SKM-1 (cell line): Measurements from ENCODE around the gene SH2B2.
A peak's percentile ranks its signal among the peaks of the same experiment; 100 is the strongest.
"Not testable (repeated sequence)": the region's sequence is repeated elsewhere in the genome, so short reads cannot be mapped to it uniquely, and the experiment has no call there.

Experiments used
- DNase-seq: peaks from one replicate; lab custom pipeline; 2025; ENCODE audit not compliant: unreplicated experiment; lab: John Stamatoyannopoulos, UW

The SH2B2 gene

DNA sequence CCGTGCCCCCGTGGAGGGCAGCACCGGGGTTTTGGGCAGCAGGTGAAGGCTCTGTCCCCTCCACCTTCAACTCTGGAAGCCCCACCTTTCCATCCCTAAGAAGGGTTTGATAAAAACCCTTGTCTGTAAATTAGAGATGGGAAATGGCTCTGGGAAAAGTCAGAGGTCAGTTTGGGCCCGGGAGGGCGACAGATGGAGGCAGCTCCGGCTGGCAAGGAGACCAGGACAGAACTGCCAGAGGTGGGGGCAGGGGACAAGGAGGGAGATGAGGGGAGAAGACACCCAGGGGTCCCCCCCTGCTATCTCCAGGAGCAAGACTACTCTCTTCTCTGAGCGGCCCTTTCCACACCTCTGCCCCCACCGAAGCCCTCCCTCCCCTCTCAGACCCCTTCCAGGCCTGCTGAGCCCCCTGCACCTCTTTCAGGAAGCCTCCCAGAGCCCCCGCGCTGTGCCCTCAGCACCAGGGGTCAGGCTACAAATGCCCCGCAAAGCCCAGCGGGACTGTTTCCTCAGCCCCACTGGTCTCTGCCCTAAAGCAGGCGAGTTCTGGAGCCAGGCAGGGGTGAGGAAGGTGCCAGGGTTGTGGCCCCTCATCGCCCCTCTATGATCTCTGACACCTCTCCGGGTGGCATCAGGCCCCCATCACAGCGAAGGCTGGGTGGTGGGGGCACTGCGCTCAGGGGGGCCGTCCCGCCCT is 980 bp upstream of the SH2B2 start:
- DNase-seq = no peak

DNA sequence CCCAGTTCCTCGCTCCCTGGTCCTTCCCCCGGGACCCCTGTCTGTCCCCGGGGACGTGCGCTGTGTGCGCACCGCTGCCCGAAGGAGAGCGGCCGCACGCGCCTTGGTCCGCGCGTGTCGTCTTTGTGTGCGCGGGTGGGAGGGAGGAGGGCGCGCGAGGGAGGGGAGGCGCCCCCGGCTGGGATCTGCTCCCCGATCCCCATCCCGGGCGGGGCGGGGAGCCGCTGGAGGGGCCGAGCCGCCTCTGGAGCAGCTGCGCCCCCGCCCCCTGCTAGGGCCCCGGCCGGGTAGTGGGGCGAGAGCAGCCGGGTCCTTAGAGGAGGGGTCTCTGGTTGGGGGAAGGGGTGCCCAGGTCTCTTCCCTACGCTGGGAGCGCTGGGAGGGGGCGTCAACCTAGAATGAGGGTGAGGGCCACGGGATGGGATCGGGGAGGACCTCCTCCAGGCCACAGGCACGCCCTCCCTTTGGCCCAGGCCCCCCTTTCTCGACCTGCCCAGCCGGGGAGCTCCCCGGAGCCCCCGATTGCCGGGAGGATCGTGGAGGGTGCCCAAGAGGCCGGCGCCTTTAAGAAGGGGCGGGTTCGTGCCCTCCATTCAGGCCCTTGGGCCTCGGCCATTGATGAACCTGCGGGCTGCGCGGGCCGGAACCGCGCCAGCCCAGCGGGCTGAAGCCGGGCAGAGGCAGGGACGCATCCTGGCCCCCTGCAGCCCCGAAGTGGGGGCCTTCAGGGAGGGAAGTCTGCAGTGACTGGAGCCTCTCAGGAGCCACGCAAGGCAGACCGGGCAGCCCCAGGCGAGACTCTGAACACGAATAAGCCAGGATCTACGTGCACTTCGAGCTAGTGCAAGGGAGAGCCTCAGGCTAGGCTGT is 678 bp downstream of the SH2B2 start:
- DNase-seq = no peak

DNA sequence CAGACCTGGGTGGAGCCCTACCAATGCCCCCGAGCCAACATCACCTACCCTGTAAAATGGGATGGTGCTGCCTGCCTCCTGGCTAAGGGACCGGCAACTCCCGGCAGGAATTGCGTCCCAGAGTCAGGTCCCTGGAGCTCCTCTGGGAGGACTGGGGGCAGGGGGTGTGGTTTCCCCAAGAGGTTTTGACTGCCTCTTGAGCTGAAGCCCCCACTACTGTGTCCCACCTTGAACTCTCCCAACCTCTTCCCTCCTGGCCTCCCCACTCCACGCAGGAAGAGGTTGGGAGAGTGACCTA is 1.3 kb downstream of the SH2B2 start:
- no peak for DNase-seq

DNA sequence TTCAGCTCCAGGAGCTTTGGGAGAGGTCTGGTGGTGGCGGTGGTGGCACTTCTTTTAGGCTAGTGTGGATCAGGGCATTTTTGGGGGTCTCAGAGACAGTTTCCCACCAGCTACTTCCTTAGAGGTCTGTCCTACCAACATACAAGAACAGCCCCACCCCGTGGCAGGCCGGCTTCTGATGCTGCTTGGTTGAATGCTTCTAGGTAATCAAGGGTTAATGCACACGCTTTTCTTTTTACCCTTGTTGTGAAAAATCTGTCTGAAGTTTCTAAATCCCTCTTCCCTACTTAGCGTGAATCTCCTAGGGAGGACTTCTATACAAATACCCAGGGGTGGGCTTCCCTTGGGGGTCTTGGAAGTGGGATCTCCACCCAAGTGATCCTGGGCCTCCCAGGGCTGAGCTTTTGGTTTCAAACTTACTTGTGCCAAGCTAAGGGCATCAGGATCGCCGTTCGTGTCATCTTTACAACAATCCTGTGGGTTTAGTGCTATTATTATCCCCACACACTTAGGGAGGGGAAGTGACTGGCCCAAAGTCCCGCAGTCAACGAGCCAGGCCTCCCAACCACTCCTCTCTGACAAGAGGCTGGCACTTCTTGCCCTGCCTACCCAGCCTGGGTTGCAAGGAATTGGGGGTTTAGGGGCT is 1.7 kb downstream of the SH2B2 start:
- peak; percentile 40 for DNase-seq

DNA sequence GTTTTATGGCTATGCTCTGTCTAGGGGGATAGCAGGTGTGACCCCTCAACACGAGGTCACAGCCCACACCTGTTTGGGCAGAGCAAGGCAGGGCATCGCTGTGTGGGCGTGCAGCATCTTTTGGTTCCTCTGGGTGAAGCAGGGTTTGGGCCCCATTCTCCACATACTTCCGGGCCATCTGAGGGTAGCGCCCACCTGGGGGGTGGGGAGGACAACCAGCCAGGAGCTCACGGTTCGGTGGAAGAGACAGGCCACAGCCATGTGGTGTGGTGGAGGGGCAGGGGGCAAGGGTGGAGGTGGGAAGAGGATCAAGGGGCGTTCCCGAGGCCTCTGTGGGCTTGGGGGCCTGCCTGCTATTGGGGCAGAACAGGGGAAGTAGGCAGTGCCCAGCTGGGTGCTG is 2.4 kb downstream of the SH2B2 start:
- no peak for DNase-seq

DNA sequence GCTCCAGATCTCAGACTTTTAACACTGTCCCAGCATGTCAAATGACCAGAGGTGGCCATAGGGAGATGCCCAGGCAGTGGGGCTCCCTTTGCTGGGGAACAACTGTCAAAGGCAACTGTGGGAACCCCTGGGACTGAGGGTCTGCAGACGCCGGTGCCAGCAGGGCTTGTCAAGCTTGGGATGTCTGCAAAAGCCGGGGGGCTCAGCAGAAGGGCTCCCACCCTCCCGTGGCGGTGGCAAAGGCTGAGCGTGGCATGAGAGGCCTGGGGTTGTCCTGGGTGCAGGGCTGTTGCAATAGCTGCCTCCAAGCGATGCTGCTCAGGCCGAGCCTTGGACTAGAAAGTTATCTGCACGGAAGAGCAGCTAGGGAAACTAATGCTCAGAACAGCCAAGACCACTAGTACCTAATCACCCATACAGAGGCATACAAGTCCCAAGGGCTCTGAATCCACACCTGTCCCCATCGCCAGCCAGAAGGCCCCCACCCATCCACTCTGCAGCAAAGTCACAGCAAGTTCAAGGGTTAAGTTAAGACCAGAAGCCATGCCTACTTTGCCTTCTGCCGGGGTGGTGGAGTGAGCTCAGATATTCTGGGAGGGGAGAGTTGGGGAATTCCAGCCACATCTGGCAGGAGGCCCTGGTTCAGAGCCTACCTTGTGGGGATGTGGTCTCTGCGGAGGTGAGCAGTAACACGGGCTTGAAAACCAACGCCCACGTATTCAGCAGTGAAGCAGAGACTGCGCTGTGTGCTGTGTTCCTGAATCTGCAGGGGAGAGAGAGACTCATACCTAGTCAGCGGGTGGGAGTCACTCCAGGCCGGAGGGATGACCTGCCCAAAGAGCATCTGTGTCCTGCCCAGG is 4.6 kb downstream of the SH2B2 start:
- DNase-seq = no peak

DNA sequence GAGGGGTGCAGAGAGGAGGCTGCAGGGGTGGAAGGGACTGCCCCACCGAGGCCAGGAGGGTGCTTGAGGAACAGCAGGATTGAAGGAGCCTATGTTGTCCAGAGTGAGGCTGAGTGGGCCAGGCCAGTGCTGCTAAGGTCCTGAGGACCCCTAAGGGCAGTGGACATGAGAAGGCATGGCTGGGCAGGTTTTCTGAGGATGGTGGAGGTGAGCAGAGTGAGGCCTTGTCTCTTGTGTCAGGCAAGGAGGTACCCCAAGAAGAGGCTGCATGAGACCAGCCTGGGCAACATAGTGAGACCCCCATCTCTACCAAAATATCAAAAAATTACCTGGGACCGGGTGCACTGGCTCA is 5.2 kb downstream of the SH2B2 start:
- no peak for DNase-seq

DNA sequence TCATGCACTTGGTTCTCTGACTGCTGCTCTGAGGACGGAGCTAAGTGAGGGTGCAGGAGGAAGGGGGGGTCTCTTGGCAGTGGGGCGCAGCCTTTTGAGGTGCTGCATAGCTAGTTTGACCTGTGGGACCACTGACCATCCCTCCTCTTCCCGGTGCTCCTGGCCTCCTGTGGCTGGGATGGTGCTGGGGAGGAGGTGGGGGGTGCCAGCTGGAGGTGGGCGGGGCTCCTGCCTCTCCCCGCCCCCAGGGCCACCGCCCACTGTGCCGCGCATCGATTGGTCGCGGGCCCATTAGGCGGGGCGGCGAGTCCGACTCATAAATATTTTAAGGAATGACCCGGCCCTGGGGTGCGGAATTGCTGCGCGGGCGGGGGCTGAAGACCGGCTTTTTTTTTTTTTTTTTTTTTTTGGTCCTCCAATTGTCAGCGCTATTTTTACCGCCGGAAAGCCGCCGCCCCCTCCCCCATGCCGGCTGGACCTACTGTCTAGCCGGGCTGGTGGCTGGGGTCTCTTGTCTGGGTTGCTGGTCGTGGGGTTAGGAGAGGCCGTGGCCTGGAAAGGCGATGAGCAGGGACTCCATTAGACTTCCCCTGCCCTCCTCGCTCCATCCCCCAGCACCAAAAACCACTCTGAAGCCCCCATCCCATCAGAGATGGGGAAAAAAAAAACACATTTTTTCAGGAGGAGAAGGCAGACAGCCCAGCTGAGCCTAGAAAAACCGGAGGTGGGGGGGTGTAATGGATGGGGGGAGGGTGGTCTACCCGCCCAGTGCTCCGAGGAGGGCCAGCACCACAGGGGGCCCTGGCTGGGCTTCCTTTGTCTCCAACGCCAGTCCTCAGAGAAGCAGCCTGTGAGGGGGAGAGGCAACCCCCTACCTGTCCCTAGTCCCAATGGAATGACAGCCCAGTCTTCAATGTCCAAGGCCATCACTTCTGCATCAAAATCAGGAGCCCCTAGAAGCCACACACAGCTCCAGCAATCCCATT is 6.4 kb downstream of the SH2B2 start:
- DNase-seq = no peak

DNA sequence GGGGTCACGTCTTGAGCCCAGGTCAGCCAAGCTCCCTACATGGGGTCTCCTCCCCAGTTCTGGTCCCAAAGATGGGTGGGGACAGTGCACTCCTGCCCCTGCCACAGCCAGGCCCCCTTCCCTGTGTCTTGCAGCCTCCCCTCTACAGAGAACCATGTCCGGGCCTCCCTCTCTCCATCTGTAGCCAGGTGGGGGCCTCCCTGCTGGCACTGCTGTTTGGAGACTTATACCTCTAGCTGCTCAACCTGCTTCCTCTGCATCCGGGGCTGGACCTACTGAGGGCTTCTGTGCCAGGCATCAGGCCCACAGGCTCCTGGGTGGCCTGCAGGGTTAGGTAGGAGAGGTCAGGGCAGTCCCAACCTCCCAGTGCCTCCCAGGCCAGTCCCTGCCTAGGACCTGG is 7.9 kb downstream of the SH2B2 start:
- no peak for DNase-seq

DNA sequence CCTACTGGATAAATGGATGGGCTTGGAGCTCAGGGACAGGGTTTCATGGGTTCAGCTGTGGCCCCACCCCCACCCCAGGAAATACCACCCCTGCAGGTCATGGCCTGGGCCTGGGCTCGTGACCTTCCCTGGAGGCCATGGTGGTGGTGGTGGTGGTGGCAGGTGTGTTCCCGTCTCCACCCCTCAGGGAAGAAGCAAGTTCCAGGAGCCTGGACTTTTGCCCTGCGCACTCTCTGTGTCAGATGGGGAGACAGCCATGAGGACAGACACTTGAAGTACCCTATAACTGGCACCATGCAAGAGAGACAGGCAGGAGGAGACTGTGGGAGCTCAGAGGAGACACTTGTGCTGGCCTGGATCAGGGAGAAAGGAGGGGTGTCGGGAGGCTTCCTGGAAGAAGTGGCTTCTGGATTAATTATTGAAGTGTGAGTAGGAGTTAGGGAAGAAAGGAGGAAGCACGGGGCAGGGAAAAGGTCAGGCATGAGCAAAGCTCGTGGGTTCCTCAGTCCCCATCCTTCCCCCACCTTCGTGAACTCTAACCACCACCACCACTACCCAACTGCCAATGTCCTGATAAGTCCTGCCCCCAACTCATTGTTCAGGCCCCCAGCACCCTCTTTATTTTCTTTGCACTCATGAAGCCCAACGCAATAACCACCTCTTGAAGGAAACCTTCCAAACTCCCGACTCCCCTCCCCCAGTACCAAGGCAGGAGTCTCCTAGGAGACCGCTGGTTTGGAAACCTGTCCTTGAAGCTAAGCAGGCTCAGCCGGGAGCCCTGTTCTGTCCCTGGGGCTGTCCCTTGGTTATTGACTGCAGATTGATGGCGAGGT is 8.9 kb downstream of the SH2B2 start:
- no peak for DNase-seq

DNA sequence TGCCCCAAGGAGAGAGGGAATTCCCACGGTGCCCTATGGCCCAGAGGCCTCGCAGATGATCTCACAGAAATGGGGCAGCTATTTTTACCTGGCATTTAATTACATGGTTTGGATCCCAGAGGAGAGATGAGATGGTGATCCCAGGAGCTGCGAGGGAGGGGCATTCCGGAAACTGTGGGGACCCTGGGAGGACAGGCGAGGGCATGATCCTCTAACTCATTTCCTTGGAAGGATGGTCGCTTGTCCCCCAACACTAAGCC is 9.4 kb downstream of the SH2B2 start:
- no peak for DNase-seq

DNA sequence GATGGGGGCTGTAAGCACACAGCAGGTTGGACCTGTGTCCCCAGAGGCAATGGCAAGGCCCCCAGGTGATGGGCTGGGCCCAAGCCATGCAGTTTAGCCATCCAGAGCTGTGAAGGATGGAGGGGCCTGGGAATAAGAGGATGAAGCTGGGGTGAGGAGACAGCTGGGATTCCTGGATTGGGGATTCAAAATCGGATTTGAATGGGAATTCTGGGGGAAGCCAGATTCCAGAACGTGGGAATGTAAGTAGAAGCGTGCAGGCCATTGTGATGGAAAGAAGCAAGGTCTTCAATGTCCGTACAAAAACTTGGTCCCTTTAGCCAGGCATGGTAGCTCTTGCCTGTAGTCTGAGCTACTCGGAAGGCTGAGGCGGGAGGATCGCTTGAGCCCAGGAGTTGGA is 9.8 kb downstream of the SH2B2 start:
- DNase-seq = no peak

DNA sequence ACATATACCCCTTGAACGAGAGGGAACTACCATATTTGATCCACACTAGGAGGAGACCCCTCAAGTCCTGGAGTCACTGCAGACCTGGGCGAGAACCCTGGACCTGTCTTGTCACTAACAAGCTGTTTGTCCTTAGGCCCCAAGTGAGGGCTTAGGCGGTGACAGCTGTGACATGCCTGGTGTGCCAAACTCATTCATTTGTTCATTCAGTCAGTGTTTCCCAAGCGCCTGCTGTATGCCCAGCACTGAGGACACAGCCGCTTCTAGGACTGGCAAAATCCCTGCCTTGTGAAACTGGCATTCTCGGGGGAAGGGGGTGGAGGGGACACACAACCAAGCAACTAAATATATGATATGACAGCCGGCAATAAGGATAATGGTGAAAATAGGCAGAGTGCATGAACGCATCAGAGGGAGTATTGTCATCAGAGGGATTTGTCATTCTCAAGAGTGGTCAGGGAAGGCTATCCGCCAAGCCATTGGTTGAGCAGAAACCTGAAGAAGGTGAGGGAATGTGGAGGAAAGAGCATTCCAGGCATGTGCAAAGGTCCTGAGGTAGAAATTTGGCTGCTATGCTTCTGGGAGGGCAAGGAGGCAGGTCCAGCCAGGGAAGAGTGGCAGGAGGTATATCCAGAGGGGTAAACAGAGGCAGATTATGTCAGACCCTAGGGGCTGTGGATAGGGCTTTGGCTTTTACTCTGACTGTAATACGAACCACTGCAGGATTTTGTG is 11.0 kb downstream of the SH2B2 start:
- no peak for DNase-seq

DNA sequence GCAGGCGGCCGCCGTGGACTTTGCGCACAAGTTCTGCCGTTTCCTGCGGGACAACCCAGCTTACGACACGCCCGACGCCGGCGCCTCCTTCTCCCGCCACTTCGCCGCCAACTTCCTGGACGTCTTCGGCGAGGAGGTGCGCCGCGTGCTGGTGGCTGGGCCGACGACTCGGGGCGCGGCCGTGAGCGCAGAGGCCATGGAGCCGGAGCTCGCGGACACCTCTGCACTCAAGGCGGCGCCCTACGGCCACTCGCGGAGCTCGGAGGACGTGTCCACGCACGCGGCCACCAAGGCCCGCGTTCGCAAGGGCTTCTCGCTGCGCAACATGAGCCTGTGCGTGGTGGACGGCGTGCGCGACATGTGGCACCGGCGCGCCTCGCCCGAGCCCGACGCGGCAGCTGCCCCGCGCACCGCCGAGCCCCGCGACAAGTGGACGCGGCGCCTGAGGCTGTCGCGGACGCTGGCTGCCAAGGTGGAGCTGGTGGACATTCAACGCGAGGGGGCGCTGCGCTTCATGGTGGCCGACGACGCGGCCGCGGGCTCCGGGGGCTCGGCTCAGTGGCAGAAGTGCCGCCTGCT is 14.1 kb downstream of the SH2B2 start:
- DNase-seq = no peak

DNA sequence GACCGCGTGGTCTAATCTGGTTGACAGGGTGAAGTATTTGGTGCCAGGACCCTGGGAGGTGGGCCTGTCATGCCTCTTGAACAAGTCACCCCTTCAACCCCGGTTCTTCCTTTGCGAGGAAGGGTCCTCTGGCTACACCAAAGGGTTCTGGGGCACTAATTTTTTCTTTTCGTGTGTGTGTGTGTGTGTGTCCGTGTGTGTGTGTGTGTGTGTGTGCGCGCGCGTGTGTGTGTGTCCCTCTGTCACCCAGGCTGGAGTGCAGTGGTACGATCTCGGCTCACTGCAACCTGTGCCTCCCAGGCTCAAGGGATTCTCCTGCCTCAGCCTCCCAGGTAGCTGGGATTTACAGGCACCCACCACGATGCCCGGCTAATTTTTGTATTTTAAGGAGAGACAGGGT is 14.7 kb downstream of the SH2B2 start:
- DNase-seq = not testable (repeated sequence)

DNA sequence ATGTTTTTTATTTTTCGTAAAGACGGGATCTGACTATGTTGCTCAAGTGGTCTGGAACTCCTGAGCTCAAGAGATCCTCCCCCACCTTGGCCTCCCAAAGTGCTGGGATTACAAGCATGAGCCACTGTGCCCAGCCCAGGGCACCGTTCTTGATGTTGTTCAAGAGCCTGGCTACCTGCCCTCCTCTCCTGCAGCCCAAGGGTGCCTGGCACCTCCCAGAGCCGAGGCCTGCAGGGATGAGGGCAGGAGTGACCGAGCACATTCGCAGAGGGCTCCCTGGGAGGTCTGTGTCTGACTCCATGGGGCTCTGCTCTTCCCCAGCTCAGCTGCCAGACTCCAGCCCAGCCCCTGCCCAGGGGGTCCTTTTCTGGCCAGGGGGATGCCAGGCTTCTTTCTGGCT is 15.4 kb downstream of the SH2B2 start:
- no peak for DNase-seq

DNA sequence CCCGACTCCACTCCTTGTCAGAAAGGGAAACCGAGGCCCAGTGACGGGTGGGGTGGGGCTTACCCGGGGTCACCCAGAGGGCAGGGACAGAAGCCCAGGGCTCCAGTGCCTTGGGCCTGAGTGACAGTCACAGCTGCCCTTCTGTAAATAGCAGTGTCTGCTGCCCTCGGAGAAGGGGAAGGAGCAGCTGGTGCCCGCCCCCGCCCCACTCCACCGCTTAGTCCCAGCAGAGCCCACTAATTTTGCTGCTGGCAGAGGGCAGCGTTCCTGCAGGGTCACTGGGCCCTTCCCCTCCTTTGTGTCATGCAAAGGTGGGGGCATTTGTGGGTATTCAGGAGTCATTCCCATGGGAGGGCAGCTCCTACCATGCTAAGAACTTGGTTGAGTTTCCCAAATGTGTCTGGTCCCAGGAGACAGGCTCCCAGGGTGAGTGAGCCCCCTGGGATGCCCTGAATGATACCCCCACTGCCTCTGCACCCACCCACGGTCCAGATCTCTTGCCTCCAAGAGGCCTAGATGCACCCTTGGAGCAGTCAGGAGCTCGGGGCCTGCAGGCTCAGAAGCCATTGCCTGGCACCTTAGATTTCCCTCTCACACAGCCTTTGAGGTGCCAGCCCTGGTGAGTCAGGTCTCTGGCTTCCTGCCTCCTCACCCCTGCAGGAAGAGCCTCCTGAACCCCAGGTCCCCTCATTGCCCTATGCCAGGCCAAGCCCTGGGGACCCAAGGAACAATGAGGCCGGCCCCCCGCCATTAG is 17.2 kb downstream of the SH2B2 start:
- DNase-seq = no peak

DNA sequence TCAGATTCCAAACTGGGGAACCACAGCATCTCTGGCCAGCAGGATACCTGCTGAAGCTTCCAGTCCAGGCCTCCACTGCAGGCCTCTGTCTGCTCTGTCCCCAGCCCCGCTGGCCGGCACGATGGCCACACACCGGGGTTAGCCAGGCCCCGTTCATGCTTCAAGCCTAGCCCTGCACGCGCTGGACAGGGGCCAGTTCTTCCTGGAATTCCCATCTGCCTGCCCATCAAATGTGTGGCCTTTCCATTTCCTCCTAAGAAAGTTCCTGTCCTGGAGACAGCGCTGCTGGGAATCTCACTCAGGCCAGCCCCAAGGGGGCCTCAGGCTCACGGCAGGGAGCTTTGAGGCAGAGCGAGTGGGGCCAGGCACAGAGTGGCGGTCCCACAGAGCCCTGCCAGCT is 18.0 kb downstream of the SH2B2 start:
- DNase-seq = no peak
